Hematopoietic multipotent progenitor cell treated with erythropoietin and hydrocortisone succinate and interleukin-3 and kit ligand, for 17 days (in vitro differentiated cells): ENCODE data around the gene LTBP1.
A peak's percentile ranks its signal among the peaks of the same experiment; 100 is the strongest.
"Not testable (repeated sequence)": the region's sequence is repeated elsewhere in the genome, so short reads cannot be mapped to it uniquely, and the experiment has no call there.

ENCODE experiments used
- DNase-seq: peaks from one replicate; pipeline ENCODE4 v3.0.0-alpha.2; 2015; ENCODE audit warnings: low spot score

LTBP1 gene, protein sequence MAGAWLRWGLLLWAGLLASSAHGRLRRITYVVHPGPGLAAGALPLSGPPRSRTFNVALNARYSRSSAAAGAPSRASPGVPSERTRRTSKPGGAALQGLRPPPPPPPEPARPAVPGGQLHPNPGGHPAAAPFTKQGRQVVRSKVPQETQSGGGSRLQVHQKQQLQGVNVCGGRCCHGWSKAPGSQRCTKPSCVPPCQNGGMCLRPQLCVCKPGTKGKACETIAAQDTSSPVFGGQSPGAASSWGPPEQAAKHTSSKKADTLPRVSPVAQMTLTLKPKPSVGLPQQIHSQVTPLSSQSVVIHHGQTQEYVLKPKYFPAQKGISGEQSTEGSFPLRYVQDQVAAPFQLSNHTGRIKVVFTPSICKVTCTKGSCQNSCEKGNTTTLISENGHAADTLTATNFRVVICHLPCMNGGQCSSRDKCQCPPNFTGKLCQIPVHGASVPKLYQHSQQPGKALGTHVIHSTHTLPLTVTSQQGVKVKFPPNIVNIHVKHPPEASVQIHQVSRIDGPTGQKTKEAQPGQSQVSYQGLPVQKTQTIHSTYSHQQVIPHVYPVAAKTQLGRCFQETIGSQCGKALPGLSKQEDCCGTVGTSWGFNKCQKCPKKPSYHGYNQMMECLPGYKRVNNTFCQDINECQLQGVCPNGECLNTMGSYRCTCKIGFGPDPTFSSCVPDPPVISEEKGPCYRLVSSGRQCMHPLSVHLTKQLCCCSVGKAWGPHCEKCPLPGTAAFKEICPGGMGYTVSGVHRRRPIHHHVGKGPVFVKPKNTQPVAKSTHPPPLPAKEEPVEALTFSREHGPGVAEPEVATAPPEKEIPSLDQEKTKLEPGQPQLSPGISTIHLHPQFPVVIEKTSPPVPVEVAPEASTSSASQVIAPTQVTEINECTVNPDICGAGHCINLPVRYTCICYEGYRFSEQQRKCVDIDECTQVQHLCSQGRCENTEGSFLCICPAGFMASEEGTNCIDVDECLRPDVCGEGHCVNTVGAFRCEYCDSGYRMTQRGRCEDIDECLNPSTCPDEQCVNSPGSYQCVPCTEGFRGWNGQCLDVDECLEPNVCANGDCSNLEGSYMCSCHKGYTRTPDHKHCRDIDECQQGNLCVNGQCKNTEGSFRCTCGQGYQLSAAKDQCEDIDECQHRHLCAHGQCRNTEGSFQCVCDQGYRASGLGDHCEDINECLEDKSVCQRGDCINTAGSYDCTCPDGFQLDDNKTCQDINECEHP (N-terminal part only)

DNA sequence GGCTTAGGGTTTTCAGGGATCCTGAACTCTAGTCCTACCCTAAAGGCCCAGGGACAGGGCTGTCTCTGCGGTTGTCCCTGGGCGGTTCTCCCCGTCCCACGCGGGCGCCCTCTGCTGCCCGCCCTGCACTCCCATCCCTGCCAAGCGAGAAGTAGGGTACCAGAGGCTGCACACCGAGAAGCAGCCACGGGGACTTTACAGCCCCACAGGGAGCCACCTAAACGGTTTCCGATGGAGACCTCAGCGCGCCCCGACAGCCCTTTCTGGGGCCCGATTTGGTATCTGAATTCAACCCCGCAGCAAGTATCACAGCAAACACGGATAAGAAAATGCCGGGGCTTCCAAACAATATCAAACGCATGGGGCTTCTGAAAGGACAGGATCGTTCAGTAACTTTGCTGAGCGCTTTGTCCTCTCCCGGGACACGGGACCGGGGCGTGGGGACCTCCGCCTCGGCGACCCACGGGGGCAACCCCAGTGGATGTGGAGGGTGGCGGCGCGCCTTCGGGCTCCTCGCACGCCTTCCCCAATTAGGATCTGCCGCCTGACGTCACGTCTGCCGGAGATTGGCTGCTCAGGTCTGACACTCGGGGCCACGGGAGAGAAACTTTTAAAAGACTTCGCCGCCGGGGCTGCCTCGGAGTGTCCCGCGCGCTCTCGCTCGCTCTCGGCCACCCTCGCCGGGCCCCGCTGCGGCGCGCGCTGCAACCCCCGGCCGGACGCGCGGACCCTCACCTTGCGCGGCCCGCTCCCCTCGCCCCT lies at the start of gene LTBP1:
LTBP1 (plus strand) TSS at position 640 of the 762 bp plus-strand sequence. CDS start 372 bp downstream, outside the sequence.
- peak; percentile 55 for DNase-seq

DNA sequence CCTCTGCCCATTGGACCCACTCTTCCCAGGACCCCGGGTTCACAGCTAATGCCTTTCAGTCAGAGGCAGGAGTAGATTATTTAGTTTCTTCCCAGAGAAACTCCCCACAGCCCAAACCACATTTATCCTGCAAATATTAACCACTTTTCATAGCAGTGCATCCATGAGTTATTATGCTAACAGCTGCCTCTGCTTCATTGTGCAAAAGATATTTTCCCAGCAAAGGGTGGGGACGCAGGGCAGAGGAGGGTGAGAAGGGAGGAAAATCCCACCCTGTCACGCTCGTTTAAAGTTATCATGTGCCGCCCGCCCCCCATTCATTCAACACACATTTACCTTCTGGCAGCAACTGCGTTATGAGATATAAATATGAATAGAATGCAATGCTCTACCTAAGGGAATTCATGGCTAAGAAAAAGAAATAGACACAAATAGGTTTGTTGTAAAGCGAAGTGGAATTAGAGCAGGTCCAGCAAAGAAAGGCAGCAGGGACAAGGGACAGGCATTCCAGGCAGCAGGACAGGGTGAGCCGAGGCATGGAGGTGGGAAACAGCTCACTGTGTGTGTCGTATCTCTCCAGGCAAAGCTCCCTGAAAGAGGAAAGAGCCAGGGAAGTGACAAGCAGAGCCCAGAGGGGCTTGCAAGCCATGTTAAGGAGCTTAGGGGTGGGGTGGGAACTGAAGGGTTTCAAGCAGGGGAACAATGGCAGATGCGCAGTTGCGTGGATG lies 46.3 kb upstream of the LTBP1 start:
- DNase-seq, result no peak

DNA sequence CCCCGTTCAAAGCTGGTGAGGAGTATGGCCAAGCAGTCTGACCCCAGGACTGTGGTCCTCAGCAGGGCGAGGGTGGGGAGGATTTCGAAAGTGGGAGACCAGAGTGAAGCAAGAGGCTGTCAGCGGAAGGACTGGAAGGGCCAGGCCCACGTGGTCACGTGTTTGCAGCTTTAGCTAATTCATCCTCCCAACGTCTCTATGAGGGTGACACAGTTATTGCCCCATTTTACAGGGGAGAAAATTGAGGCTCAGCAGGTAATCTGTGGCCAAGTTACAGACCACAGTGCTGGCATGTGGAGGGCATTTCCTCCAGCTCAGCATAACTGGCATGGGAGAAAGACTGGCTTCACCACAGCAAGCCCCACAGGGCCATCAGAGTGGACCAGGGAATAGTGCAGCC lies 45.4 kb upstream of the LTBP1 start:
- DNase-seq, result no peak

DNA sequence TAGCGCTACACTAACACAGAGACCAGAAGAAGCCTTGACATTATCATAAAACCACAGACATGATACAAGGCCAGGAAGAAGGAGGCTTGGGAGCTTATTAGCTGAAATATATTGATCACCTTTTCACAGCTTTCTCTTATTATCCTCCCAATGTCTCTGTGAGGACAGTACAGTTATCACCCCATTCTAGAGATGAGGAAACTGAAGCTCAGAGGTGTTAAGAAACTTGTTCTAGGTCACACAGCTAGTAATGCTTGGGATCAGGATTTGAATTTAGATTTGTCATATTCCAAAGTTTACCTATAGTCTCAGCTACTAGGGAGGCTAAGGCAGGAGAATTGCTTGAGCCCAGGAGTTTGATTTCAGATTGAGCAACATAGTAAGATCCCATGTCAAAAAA lies 44.6 kb upstream of the LTBP1 start:
- no peak for DNase-seq

DNA sequence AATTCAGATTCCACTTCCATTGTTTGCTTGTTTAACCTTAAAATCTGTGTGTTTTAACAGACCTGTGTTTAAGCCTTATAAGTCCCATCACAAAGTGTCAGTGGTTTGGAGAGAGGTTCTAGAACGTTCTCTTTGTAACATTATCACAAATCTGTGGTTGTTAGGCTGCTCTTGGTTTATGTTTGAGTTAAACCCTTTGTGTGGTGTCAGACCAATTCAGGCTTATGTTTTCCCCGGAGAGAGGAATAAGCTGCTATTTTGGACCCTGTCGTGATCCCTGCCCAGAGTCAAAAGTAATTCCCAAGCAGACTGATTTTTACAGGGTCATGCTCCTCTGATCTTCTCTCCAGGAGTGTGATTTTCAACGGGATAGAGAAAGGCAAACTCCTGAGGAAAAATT lies 43.8 kb upstream of the LTBP1 start:
- no peak for DNase-seq

DNA sequence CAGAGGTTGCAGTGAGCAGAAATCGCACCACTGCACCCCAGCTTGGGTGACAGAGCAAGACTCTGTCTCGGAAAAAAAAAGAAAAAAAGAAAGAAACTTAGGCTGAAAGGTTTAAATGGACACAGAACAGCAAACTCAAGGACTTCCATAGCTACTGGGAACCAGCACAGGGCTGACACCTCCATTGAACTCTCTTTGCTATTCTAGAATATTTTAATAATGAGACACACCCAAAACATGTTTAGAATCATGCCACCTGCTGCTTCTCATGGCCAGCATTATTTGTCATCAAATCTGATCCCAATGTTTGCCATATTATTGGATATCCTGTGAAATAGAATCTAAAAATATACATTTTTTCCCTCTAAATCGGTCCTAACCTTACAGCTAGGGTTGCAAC lies 42.7 kb upstream of the LTBP1 start:
- no peak for DNase-seq

DNA sequence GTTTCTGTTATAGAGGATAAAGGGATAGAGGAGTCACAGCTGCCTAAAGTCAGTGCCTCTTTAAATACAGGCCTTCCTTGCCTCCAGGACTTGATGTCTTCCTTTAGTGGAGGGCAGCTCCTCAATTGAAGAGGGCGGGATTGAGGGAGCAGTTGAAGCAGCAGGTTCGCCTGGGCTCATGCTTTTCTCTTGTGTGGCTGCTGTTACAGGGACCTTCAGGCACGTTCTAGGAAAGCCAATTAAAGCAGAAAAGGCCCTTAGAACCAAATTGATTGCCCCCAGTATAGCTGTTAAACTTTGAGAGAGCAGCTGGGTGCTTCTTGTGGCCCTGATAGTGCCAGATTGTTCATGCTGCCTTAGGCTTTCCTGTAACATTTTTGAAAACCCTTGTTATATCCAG lies 42.0 kb upstream of the LTBP1 start:
- DNase-seq, result no peak

DNA sequence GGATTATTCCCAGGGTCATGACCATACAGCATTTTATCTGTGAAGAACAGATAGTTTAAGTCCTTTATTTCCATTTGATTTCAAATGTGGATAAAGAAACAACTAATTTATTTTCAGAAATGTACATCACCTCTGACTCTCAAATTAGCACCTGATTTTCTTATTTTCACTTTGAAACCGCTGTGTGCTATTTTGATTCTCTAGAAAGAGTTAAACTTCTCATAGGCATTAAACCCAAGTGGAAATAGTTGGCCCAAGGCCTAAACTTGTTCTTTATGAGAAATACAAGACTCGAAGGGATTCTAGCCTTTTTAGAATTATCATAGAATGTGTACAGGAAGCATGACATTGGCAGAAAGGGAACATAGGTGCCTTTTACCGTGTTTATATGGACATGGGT lies 41.5 kb upstream of the LTBP1 start:
- DNase-seq, result no peak

DNA sequence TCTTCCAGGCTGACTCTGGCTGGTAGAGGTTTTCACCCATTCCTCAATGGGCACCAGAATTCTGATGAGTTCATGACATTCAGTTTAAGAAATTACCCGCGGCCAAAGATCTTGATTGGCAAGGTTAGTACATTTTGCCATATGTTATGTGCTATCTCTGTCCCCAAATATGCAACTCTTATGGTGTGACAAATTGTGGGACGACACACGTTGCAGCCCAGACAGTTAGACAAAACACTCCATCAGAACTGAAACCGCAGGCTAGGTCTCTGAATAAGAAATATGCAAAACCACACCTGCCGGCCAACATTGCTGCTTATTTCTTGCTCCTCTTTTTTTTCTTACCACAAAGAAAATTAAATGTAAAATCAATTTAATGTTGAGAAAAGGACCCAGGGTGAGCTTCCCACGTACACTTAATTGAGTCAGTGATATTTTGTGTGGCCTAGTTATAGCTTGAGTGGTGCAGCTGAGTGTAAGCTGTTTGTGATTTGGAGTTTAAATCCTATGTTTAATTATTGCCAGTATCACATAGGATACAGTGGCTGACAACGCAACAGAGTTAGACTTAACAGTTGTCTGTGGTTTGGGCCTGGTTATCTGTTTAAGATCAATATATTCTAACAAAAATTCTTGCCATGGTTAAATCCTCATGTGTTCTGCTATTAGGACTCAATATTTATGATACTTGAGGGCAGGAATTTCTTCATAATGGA lies 35.7 kb upstream of the LTBP1 start:
- no peak for DNase-seq

DNA sequence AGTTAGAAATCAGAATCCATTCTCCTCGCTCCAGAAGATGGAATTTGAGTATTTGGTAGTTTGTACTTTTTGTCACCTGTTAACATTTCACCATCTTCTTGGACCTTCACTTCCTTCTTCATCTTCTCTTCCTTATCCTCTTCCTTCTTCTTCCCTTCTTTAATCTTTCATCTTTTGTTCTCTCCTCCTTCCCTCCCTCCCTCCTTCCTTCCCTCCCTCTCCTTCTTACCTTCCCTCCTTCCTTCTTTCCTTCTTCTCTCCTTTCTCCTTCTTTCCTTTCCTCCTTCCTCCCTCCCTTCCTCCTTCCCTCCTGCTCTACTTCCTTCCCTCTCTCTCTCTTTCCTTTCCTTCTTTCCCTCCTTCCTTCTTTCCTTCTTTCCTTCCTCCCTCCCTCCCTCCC lies 31.1 kb upstream of the LTBP1 start:
- no peak for DNase-seq

DNA sequence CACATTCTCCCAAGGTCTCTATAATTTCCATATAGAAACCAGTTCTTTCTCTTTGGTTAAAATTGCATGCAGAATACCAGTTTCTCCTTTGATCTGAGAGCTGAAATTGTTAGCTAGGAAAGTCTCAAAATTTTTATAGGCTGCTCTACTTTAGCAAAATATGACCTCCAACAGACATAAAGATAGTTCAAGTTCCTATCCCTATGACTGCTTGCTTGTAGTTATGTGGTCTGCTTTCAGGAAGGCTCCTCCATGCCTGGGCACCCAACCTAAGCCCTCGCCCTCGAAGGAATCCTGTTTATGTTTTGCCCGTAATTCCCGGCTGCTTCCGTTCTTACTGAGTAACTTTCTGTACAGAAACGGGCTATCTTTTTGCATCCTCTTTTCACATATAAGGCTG lies 28.0 kb upstream of the LTBP1 start:
- no peak for DNase-seq

DNA sequence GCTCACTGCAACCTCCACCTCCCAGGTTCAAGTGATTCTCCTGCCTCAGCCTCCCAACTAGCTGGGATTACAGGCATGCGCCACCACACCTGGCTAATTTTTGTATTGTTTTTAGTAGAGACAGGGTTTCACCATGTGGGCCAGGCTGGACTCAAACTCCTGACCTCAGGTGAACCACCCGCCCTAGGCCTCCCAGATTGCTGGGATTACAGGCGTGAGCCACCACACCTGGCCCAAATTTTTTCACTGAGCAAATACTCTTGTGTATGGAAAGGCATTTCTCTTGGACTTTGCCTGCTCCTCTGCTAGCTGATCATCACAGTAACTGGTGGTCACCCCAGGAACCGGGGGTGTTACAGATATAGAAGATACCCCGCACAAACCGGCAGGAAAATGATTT lies 26.9 kb upstream of the LTBP1 start:
- DNase-seq, result not testable (repeated sequence)

DNA sequence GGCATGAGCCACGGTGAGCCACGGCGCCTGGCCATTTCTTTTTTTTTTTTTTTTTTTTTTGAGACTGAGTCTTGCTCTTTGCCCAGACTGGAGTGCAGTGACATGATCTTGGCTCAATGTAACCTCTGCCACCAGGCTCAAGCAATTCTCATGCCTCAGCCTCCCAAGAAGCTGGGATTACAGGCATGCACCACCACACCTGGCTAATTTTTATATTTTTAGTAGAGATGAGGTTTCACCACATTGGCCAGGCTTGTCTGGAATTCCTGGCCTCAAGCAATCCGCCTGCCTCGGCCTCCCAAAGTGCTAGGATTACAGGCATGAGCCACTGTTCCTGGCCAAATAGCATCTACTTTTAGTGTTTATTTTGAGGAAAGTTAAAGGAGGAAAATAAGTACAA lies 25.3 kb upstream of the LTBP1 start:
- not testable (repeated sequence) for DNase-seq

DNA sequence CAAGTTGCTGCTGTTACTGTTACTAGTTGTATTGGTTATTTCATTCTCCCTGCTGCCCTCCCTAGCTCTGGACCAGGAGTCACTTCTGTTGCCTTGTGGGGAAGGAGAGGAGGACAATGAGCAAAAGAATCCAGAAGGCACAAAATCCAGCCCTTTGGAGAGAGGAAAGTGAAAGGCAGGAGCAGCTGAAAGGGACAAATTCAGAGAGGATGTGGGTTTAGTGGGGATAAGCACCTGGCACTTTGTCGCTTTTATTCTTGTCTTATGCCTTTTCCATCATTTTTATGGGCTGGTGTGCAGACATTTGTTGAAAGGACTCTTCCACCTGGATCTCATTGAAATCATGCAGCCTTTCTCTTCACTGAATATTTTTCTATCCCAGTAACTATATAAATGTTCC lies 24.3 kb upstream of the LTBP1 start:
- no peak for DNase-seq

DNA sequence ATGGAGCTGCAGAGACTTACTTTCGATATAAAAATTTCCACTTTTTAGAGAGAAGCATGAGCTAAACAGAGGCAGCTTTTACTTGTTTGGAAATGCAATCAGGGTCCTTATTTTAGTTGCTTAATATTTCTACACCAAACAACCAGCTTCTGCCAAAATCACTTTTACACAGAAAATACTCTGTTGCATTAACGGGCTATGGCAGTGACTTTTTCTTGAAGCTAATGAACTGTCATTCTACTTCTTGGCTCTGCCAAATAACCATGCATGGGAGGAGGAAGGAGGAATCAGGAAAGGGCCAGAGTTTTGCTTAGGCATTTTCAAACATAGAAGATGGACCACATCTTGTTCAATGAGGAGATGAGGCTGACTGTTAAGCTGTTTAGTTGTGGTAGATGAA lies 23.6 kb upstream of the LTBP1 start:
- no peak for DNase-seq

DNA sequence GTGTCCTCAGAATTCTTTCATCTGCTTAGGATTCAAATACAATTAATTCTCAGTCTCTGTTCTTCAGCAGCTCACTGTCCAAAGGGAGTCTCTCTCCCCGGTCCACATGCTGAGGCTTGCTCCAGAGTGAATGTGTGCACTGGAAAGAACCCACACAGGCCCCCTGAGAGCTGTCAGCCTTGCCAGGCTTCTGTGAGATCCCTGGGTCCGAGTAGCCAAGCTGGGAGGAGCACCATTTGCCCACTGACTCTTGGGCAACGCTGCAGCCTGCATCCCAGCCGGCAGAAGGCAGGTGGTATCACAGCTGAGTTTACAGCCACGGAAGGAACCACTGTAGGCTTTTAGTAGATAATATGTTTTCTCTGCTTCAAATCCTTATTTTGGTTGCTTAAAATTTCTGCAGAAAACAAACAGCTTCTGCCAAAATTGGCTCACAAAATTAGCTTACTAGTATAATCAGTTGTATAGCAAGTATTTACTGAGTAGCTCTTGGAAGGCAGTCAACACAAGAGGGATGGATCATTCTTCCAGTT lies 21.4 kb upstream of the LTBP1 start:
- DNase-seq, result no peak

DNA sequence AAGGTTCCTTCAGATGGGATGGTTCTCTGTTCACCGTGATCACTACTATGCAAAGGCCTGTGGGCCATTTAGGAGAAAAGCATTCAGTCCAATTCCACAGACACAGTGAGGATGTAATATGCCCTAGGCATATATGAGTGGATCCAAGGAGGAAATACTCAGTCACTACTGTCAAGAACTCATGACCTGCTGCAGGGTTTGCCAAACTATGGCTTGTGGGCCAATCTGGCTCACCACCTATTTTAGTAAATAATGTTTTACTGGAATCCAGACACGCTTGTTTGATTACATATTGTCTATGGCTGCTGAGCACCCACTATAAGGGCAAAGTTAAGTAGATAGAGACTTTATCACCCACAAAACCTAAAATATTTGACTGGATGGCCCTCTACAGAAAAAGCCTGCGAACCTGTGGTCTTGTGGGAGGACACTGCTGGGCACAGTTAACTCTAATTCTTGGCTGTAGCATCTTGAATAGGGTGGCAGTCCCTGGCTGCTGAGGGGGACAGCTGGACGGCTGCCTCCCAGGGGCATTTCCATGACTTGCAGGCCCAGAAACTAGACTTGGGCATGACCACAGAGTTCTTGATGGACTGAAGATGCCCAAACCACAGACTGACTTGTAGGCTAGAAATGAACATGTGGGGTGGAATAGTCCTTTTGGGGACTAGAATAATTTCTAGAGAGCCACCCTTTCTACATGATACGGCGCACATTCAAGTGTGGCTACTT lies 20.6 kb upstream of the LTBP1 start:
- DNase-seq, result no peak

DNA sequence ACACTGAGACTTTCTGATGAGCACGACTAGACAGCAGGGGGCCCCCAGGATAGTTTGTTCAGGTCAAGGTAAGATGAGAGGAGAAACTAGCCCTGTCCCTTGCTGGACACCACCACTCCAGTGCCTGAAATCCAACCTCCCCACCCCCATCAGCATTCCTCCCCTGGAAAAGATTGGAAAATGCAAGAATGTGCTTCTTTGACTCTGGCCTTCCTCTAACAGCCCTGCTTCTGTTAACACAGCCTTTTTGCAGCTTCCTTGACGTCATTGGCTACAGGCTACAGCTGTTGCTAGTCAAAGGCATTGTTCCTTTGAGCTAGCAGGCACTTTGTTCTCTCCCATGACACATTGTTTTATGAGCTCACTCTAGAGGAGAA lies 20.1 kb upstream of the LTBP1 start:
- no peak for DNase-seq

DNA sequence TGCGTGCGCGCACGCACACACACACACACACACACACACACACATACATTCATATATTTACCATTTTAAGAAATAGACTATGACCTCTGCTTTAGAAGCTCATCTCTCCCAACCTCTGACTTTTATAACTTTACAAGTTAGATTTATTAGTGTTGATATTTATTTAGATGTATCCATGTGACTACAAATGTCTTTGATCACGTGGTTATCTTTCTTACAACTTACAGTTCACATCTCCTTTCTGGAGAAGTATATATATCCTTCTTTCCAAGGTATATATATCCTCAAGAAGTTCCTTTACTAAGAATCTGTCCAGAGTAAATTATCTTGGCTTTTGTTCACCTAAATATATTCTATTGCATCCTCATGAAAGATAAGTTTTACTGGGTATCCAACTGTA lies 16.3 kb upstream of the LTBP1 start:
- no peak for DNase-seq

DNA sequence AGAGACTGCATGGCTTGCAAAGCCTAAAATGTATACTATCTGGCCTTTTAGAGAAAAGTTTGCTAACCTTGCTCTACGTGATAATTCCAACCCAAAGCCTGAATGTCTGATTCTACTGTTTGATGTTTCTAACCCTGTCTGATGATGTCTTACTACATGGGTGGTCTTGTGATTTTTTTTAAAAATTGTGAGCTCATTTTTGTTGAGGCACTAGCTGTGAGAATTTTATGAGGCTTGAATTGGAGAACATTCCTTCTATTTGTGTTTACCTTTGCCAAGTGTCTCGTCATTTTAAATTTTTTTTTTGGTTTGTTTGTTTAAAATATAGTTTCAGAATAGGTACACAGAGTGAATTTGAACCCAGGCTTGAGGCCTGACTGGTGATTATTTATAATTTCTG lies 15.2 kb upstream of the LTBP1 start:
- no peak for DNase-seq
